Measurements from ENCODE around the gene GTF2F2. TPM values are rescaled to one million over a fixed set of nuclear protein-coding genes. Genes with fewer than 3 reads are reported as not detected.

GTF2F2 gene
- total RNA-seq, 1 experiment from 2014 or later = 40.1 TPM

DNA sequence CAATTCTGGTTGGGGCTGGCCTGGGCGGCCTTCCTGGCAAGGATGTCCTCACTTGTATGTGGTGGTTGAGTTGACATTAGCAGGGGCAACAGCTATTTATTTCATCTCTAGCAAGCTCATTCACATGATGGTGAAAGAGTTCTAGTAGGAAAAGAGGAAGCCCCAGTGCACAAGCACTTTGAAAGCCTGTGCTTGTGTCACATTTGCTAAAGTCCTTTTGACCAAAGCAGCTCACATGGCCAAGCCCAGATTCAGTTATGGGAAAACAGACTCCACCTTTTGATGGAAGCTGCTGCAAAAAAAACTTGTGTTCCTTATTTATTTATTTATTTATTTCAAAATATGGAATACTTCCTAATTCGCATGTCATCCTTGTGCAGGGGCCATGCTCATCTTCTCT lies 17.2 kb downstream of the GTF2F2 start:
- H4K20me1 ChIP-seq (ENCODE audit: insufficient read depth) = no peaks in the 10 kb centered on the region; the same call in 1 of the 2 replicates
- RAD21 ChIA-PET (ENCODE audit: low non-redundant PET in 1 of 2, low total read pairs in 2 of 2, uncharacterized antibody in 2 of 2, unreplicated experiment in 2 of 2) = no interaction called here
- H3K4me3 ChIP-seq (replicated peaks in 1 of 2; ENCODE audit: low read depth in 1 of 2, low read length in 2 of 2) = no peak overlapping the region
- no peak overlapping the region for H3K4me2 ChIP-seq (ENCODE audit: low read length)
- no peaks in the 10 kb centered on the region for H3K9me2 ChIP-seq (ENCODE audit: insufficient read depth)
- POLR2A ChIA-PET = no interaction called here
- H3K79me2 ChIP-seq (ENCODE audit: insufficient read depth, low read length) = peaks cover 97% of the 10 kb centered on the region
- intact Hi-C loops (cut with micrococcal nuclease) = no loop called here
- DNase-seq (ENCODE audit: low read depth, low spot score) = no peak
- H3K27ac ChIP-seq (ENCODE audit: low read depth, low read length) = no peak overlapping the region
- no peak overlapping the region for H3K9ac ChIP-seq (ENCODE audit: low read length)
- TF ChIP-seq TCF7L2 (IDR thresholded peaks at IDR 0.05; ENCODE audit: borderline replicate concordance, extremely low read depth, insufficient read depth, insufficient read length) = no peak
- no peak for TF ChIP-seq YY1 (IDR thresholded peaks at IDR 0.05; ENCODE audit: extremely low read depth, insufficient replicate concordance, low read depth, low read length)
- TF ChIP-seq JUND (IDR thresholded peaks at IDR 0.05) = no peak
- TF ChIP-seq, protein P1, sequence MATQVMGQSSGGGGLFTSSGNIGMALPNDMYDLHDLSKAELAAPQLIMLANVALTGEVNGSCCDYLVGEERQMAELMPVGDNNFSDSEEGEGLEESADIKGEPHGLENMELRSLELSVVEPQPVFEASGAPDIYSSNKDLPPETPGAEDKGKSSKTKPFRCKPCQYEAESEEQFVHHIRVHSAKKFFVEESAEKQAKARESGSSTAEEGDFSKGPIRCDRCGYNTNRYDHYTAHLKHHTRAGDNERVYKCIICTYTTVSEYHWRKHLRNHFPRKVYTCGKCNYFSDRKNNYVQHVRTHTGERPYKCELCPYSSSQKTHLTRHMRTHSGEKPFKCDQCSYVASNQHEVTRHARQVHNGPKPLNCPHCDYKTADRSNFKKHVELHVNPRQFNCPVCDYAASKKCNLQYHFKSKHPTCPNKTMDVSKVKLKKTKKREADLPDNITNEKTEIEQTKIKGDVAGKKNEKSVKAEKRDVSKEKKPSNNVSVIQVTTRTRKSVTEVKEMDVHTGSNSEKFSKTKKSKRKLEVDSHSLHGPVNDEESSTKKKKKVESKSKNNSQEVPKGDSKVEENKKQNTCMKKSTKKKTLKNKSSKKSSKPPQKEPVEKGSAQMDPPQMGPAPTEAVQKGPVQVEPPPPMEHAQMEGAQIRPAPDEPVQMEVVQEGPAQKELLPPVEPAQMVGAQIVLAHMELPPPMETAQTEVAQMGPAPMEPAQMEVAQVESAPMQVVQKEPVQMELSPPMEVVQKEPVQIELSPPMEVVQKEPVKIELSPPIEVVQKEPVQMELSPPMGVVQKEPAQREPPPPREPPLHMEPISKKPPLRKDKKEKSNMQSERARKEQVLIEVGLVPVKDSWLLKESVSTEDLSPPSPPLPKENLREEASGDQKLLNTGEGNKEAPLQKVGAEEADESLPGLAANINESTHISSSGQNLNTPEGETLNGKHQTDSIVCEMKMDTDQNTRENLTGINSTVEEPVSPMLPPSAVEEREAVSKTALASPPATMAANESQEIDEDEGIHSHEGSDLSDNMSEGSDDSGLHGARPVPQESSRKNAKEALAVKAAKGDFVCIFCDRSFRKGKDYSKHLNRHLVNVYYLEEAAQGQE (IDR thresholded peaks at IDR 0.05; ENCODE audit: low read depth) = no peak
- TF ChIP-seq SP1 (IDR thresholded peaks at IDR 0.05; ENCODE audit: low read depth) = no peak
- TF ChIP-seq ZNF274 (IDR thresholded peaks at IDR 0.05; ENCODE audit: low read depth, low read length) = no peak
- TF ChIP-seq EZH2phosphoT487 (IDR thresholded peaks at IDR 0.05; ENCODE audit: borderline replicate concordance) = no peak
- TF ChIP-seq, protein P2, sequence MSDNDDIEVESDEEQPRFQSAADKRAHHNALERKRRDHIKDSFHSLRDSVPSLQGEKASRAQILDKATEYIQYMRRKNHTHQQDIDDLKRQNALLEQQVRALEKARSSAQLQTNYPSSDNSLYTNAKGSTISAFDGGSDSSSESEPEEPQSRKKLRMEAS (IDR thresholded peaks at IDR 0.05) = no peak
- no peak for TF ChIP-seq ZFX (IDR thresholded peaks at IDR 0.05)
- no peak for TF ChIP-seq POLR2AphosphoS5 (IDR thresholded peaks at IDR 0.05; ENCODE audit: low read depth, low read length)
- TF ChIP-seq CBX3 (IDR thresholded peaks at IDR 0.05; ENCODE audit: low read depth) = no peak
- no peak for TF ChIP-seq RAD21 (IDR thresholded peaks at IDR 0.05; ENCODE audit: low read depth)
- TF ChIP-seq, protein P3, sequence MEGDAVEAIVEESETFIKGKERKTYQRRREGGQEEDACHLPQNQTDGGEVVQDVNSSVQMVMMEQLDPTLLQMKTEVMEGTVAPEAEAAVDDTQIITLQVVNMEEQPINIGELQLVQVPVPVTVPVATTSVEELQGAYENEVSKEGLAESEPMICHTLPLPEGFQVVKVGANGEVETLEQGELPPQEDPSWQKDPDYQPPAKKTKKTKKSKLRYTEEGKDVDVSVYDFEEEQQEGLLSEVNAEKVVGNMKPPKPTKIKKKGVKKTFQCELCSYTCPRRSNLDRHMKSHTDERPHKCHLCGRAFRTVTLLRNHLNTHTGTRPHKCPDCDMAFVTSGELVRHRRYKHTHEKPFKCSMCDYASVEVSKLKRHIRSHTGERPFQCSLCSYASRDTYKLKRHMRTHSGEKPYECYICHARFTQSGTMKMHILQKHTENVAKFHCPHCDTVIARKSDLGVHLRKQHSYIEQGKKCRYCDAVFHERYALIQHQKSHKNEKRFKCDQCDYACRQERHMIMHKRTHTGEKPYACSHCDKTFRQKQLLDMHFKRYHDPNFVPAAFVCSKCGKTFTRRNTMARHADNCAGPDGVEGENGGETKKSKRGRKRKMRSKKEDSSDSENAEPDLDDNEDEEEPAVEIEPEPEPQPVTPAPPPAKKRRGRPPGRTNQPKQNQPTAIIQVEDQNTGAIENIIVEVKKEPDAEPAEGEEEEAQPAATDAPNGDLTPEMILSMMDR (IDR thresholded peaks at IDR 0.05 in 2 of 3, conservative IDR thresholded peaks at IDR 0.05 in 1 of 3; ENCODE audit: borderline replicate concordance in 1 of 3, insufficient read depth in 1 of 3, low read depth in 2 of 3, low read length in 2 of 3) = no peak
- no peak for TF ChIP-seq EGR1 (IDR thresholded peaks at IDR 0.05; ENCODE audit: low read depth)
- no peak for TF ChIP-seq FOSL1 (IDR thresholded peaks at IDR 0.05; ENCODE audit: low read depth)
- no peak for ATAC-seq
- BruUV-seq (replicated peaks) = no TSS peak
- no peaks in the 10 kb centered on the region for H3K27me3 ChIP-seq (ENCODE audit: insufficient read depth, low read length)
- CTCF ChIA-PET = no interaction called here
- no peak overlapping the region for H2AFZ ChIP-seq (ENCODE audit: low read depth, low read length, poor library complexity, severe bottlenecking)
- H3K36me3 ChIP-seq (ENCODE audit: control insufficient read depth in 1 of 2, insufficient read depth in 2 of 2, low read length in 2 of 2) = peaks cover 2 to 6% of the 10 kb centered on the region in 2 experiments; a peak in 2 of 4 replicates
- peaks cover 23 to 29% of the 10 kb centered on the region in 2 experiments for H3K4me1 ChIP-seq (ENCODE audit: control insufficient read depth in 1 of 2, insufficient read depth in 2 of 2, low read length in 2 of 2)
- no peaks in the 10 kb centered on the region for H3K9me3 ChIP-seq (ENCODE audit: control insufficient read depth in 1 of 2, insufficient read depth in 1 of 2, low read depth in 1 of 2, low read length in 2 of 2)

All from HCT116 (cell line).